ENCODE results near the gene PLAAT2. TPM values are rescaled to one million over a fixed set of nuclear protein-coding genes. Genes with fewer than 3 reads are reported as not detected.
A peak's percentile ranks its signal among the peaks of the same experiment; 100 is the strongest.

Gene PLAAT2
- total and polyA plus RNA-seq, 9 of the 15 experiments (the other 6 are each of a cell fraction or from before 2014, with no cell fraction given) = not detected

- H3K79me2 ChIP-seq (ENCODE audit: control insufficient read depth, insufficient read depth, low read length) = no peaks in the 10 kb centered on the region
- no peaks in the 10 kb centered on the region for H3K9me3 ChIP-seq (replicated peaks; ENCODE audit: control insufficient read depth, insufficient read depth, low read depth, low read length)
- intact Hi-C loops (cut with micrococcal nuclease) = loop anchor here (5.0 kb wide), 2 partner anchors 44 to 116 kb away; no protein-coding TSS in a partner anchor
- BruUV-seq (replicated peaks) = no TSS peak
- ATAC-seq (peak; percentile 85), DNase-seq (ENCODE audit: extremely low read depth in 1 of 4, low spot score in 3 of 4) (peak in 3 of 4 experiments; percentile 34 to 38 (median 37)), FAIRE-seq (peak; percentile 72)
- H3K27me3 ChIP-seq (ENCODE audit: control insufficient read depth in 2 of 2, insufficient read depth in 2 of 2, low read length in 2 of 2) = peaks cover 11 to 33% of the 10 kb centered on the region in 2 experiments; a peak in 3 of 5 replicates
- no peaks in the 10 kb centered on the region for H3K36me3 ChIP-seq (ENCODE audit: control insufficient read depth, insufficient read depth, low read length)
- no peak overlapping the region for H2AFZ ChIP-seq (ENCODE audit: low read depth, low read length)
- WGBS (ENCODE audit: insufficient coverage, low coverage, missing lambda C conversion rate) = 7% methylated on average over 4 of the region's 4 CpGs
- ChIA-PET POLR2A (interaction anchor here (1.0 kb wide), 1 partner anchor 19 kb away, joined by 4 read pairs; no protein-coding TSS in a partner anchor), CTCF (ENCODE audit: low intra/inter-chr PET ratio) (interaction anchor here (1.0 kb wide), 1 partner anchor 115 kb away, joined by 3 read pairs; no protein-coding TSS in a partner anchor)
- H3K9ac ChIP-seq (ENCODE audit: insufficient read depth in 1 of 2, low read depth in 2 of 2, low read length in 2 of 2) = no peak overlapping the region
- no peaks in the 10 kb centered on the region for H4K20me1 ChIP-seq (replicated peaks; ENCODE audit: control insufficient read depth, insufficient read depth, low read length)
- H3K4me1 ChIP-seq (replicated peaks in 1 of 2; ENCODE audit: control insufficient read depth in 2 of 2, insufficient read depth in 2 of 2, low read length in 2 of 2) = peaks cover 0 to 4% of the 10 kb centered on the region in 2 experiments; a peak in 1 of 5 replicates
- in situ Hi-C loops (cut with MboI) = no loop called here
- H3K27ac ChIP-seq (ENCODE audit: extremely low read depth, low read depth, low read length) = no peak overlapping the region
- H3K9me1 ChIP-seq (ENCODE audit: control insufficient read depth, insufficient read depth, low read length) = no peaks in the 10 kb centered on the region
- H3K4me3 ChIP-seq = no peak overlapping the region
- no peak overlapping the region for H3K4me2 ChIP-seq (ENCODE audit: insufficient read depth, low read length)
- TF ChIP-seq ZNF280B (CRISPR knock-in tag; IDR thresholded peaks at IDR 0.05) (no peak), CBFA2T3 (IDR thresholded peaks at IDR 0.05) (peak; percentile 38; the same call in 1 of the 2 replicates), ZNF583 (CRISPR knock-in tag; IDR thresholded peaks at IDR 0.05) (no peak), MCM5 (IDR thresholded peaks at IDR 0.05; ENCODE audit: low read depth) (no peak), HNRNPL (IDR thresholded peaks at IDR 0.05; ENCODE audit: low read depth, low read length) (no peak), HLTF (IDR thresholded peaks at IDR 0.05) (no peak), ATF1 (CRISPR knock-in tag; IDR thresholded peaks at IDR 0.05) (no peak), ATF1 (tag; IDR thresholded peaks at IDR 0.05) (0 out of 2 replicates have a peak, but pooled peaks have one; percentile 45), KDM5B (IDR thresholded peaks at IDR 0.05; ENCODE audit: insufficient replicate concordance, low read depth, low read length) (no peak), TCF3 (CRISPR knock-in tag; IDR thresholded peaks at IDR 0.05) (peak; percentile 19; the same call in 1 of the 2 replicates), ZNF696 (CRISPR knock-in tag; conservative IDR thresholded peaks at IDR 0.05) (no peak), CBX2 (IDR thresholded peaks at IDR 0.05; ENCODE audit: insufficient read depth, low read length, poor library complexity, severe bottlenecking) (no peak), CTCF (IDR thresholded peaks at IDR 0.05 in 2 of 3, conservative IDR thresholded peaks at IDR 0.05 in 1 of 3; ENCODE audit: insufficient read depth in 2 of 3, low read depth in 1 of 3, low read length in 3 of 3) (peak; percentile 70 to 72 (median 71)), ZSCAN32 (CRISPR knock-in tag; IDR thresholded peaks at IDR 0.05) (no peak), ZKSCAN1 (IDR thresholded peaks at IDR 0.05; ENCODE audit: low read depth, low read length) (peak; percentile 100), HDAC1 (IDR thresholded peaks at IDR 0.05) (0 out of 4 replicates have a peak, but pooled peaks of 1 of the 2 experiments have one; percentile 12)
These were observed 29.8 kb upstream of the PLAAT2 start for GRCh38 chr11:63592975-63593395.

All from K562 (cell line).